WERI-Rb-1 (cell line): ENCODE results near the gene SPATA33.
"Not testable (repeated sequence)": the region's sequence is repeated elsewhere in the genome, so short reads cannot be mapped to it uniquely, and the experiment has no call there.

Experiments used
- DNase-seq: peaks from one replicate; pipeline ENCODE4 v3.0.0-alpha.2; 2020
- H3K27ac ChIP-seq: fragments of 250-450 bp; sonication (Bioruptor Pico); 2 replicates; pipeline ENCODE4 v1.5.1; 2020; ENCODE audit warnings: mild to moderate bottlenecking, moderate library complexity
- H3K27me3 ChIP-seq: fragments of 250-450 bp; sonication (Bioruptor Pico); 2 replicates; pipeline ENCODE4 v1.5.1; 2021; ENCODE audit warnings: mild to moderate bottlenecking, low read depth, moderate library complexity; ENCODE audit not compliant: insufficient read depth, severe bottlenecking
- H3K36me3 ChIP-seq: fragments of 250-450 bp; sonication (Bioruptor Pico); 2 replicates; pipeline ENCODE4 v1.5.1; 2020; ENCODE audit warnings: mild to moderate bottlenecking, moderate library complexity
- H3K4me3 ChIP-seq: 2 replicates; pipeline ENCODE4 v1.5.1; 2011; ENCODE audit warnings: low read depth, mild to moderate bottlenecking, control low read depth, low read length
- H3K9me3 ChIP-seq: fragments of 250-450 bp; sonication (Bioruptor Pico); 2 replicates; pipeline ENCODE4 v1.5.1; 2021; ENCODE audit warnings: mild to moderate bottlenecking, moderate library complexity; ENCODE audit not compliant: severe bottlenecking
- CTCF ChIP-seq: IDR thresholded peaks from 2 replicates; pipeline ENCODE4 v1.5.1; 2011; ENCODE audit warnings: low read depth, mild to moderate bottlenecking, control low read depth, inconsistent platforms, low read length

The SPATA33 gene

GRCh38 chr16:89667000-89667399 is 9.4 kb downstream of the SPATA33 start:
- H3K27ac ChIP-seq, H3K9me3 ChIP-seq, H3K4me3 ChIP-seq, H3K36me3 ChIP-seq, H3K27me3 ChIP-seq: not testable (repeated sequence)
- peak; percentile 41 for DNase-seq
- peak; percentile 50; the same call in 1 of the 2 replicates for TF ChIP-seq CTCF

- no peak for TF ChIP-seq CTCF
- no peaks in the 10 kb centered on the region for H3K36me3 ChIP-seq
- no peak overlapping the region for H3K27ac ChIP-seq
- no peak overlapping the region for H3K4me3 ChIP-seq
- no peaks in the 10 kb centered on the region for H3K9me3 ChIP-seq
- no peaks in the 10 kb centered on the region for H3K27me3 ChIP-seq
- DNase-seq, result no peak
These were observed 10.0 kb downstream of the SPATA33 start for GRCh38 chr16:89667633-89668032.

GRCh38 chr16:89668790-89669158 is 11.1 kb downstream of the SPATA33 start:
- Histone ChIP-seq H3K36me3 (no peaks in the 10 kb centered on the region), H3K27me3 (no peaks in the 10 kb centered on the region), H3K4me3 (no peak overlapping the region), H3K27ac (no peak overlapping the region), H3K9me3 (no peaks in the 10 kb centered on the region)
- no peak for TF ChIP-seq CTCF
- no peak for DNase-seq

- H3K27me3 ChIP-seq, result no peaks in the 10 kb centered on the region
- H3K36me3 ChIP-seq, result no peaks in the 10 kb centered on the region
- DNase-seq, result no peak
- no peak overlapping the region for H3K27ac ChIP-seq
- no peaks in the 10 kb centered on the region for H3K9me3 ChIP-seq
- no peak overlapping the region for H3K4me3 ChIP-seq
- no peak for TF ChIP-seq CTCF
These were observed 12.1 kb downstream of the SPATA33 start for GRCh38 chr16:89669755-89670154.

GRCh38 chr16:89670496-89671431 is 13.1 kb downstream of the SPATA33 start:
- H3K9me3 ChIP-seq, result no peaks in the 10 kb centered on the region
- H3K27ac ChIP-seq, result no peak overlapping the region
- no peak overlapping the region for H3K4me3 ChIP-seq
- TF ChIP-seq CTCF, result no peak
- no peaks in the 10 kb centered on the region for H3K36me3 ChIP-seq
- DNase-seq, result no peak
- H3K27me3 ChIP-seq, result no peaks in the 10 kb centered on the region

- not testable (repeated sequence) for H3K9me3 ChIP-seq, DNase-seq, H3K4me3 ChIP-seq, H3K27me3 ChIP-seq, H3K27ac ChIP-seq, H3K36me3 ChIP-seq
These were observed 13.9 kb downstream of the SPATA33 start for GRCh38 chr16:89671565-89671964.
